Esophagus (tissue), 2 donors: Measurements from ENCODE around the gene CATSPERD. TPM values are rescaled to one million over a fixed set of nuclear protein-coding genes. Genes with fewer than 3 reads are reported as not detected.
"Not testable (repeated sequence)": the region's sequence is repeated elsewhere in the genome, so short reads cannot be mapped to it uniquely, and the experiment has no call there.

Experiments
- H3K27ac ChIP-seq, 2 donors: one replicate each; pipeline ENCODE4 v1.5.1; 2013; ENCODE audit warnings: low read depth in 2 of 2, mild to moderate bottlenecking in 2 of 2, inconsistent platforms in 1 of 2, low read length in 1 of 2, moderate library complexity in 1 of 2
- H3K27me3 ChIP-seq, 2 donors: one replicate each; pipeline ENCODE4 v1.6.1; 2013; ENCODE audit warnings: low read length in 2 of 2, control low read depth in 1 of 2, mild to moderate bottlenecking in 1 of 2; ENCODE audit not compliant: insufficient read depth in 2 of 2, control insufficient read depth in 1 of 2
- H3K36me3 ChIP-seq, 2 donors: one replicate each; pipeline ENCODE4 v1.6.1; 2013; ENCODE audit warnings: low read length in 1 of 2; ENCODE audit not compliant: control insufficient read depth in 2 of 2, insufficient read depth in 2 of 2
- H3K4me1 ChIP-seq, 2 donors: one replicate each; pipeline ENCODE4 v1.6.1; 2013; ENCODE audit warnings: low read length in 1 of 2; ENCODE audit not compliant: control insufficient read depth in 2 of 2, insufficient read depth in 2 of 2
- H3K4me3 ChIP-seq, 2 donors: one replicate each; pipeline ENCODE4 v1.5.1; 2013; ENCODE audit warnings: low read length in 2 of 2, mild to moderate bottlenecking in 2 of 2, low read depth in 1 of 2, moderate library complexity in 1 of 2
- H3K9me3 ChIP-seq, 2 donors: one replicate each; pipeline ENCODE4 v1.6.1; 2013; ENCODE audit warnings: mild to moderate bottlenecking in 2 of 2, low read depth in 1 of 2, low read length in 1 of 2, moderate library complexity in 1 of 2; ENCODE audit not compliant: control insufficient read depth in 2 of 2, insufficient read depth in 1 of 2
- WGBS, 2 donors: extraction: QIAGEN DNeasy Blood & Tissue Kit; methylation state at CpG; one replicate each; pipeline ENCODE4 v1.1.7; 2013; 5-methylcytosine and 5-hydroxymethylcytosine counted together
- polyA plus RNA-seq, 2 donors: library from polyadenylated mRNA; stranded (reverse); fragments of 200-250 nt; gene quantifications; one replicate each; pipeline ENCODE4 v1.2.3, GENCODE V29; 2013
- donor health status: healthy with polysubstance abuse.
- donor health status: Bipolar disorder and iron deficiency.

The CATSPERD gene
- polyA plus RNA-seq, 2 donors = not detected

- no peak overlapping the region for H3K4me3 ChIP-seq
- no peaks in the 10 kb centered on the region for H3K4me1 ChIP-seq
- 82 to 90% methylated on average over 25 of the region's 25 CpGs for WGBS, 2 donors
- H3K36me3 ChIP-seq = peaks cover 23 to 41% of the 10 kb centered on the region in 2 donors
- H3K27ac ChIP-seq = no peak overlapping the region
- H3K27me3 ChIP-seq = no peaks in the 10 kb centered on the region
- no peaks in the 10 kb centered on the region for H3K9me3 ChIP-seq
These were observed 8.7 kb upstream of the CATSPERD start for GRCh38 chr19:5711713-5712161.

- peaks cover 19 to 27% of the 10 kb centered on the region in 2 donors for H3K36me3 ChIP-seq
- H3K9me3 ChIP-seq = no peaks in the 10 kb centered on the region
- H3K27ac ChIP-seq = no peak overlapping the region
- WGBS, 2 donors = 94% methylated on average over 9 of the region's 9 CpGs
- H3K27me3 ChIP-seq = no peaks in the 10 kb centered on the region
- H3K4me1 ChIP-seq = peaks cover 0 to 2% of the 10 kb centered on the region in 2 donors
- H3K4me3 ChIP-seq = no peak overlapping the region
These were observed 7.2 kb upstream of the CATSPERD start for GRCh38 chr19:5713228-5713627.

- H3K4me1 ChIP-seq = peaks cover 2 to 4% of the 10 kb centered on the region in 2 donors
- H3K36me3 ChIP-seq = peaks cover 19 to 23% of the 10 kb centered on the region in 2 donors
- H3K27me3 ChIP-seq = no peaks in the 10 kb centered on the region
- H3K27ac ChIP-seq = no peak overlapping the region
- no peak overlapping the region for H3K4me3 ChIP-seq
- 75 to 87% methylated on average over 10 of the region's 10 CpGs for WGBS, 2 donors
- no peaks in the 10 kb centered on the region for H3K9me3 ChIP-seq
These were observed 5.6 kb upstream of the CATSPERD start for GRCh38 chr19:5714816-5715215.

- H3K4me3 ChIP-seq = no peak overlapping the region
- H3K4me1 ChIP-seq = peaks cover 2 to 4% of the 10 kb centered on the region in 2 donors
- no peaks in the 10 kb centered on the region for H3K27me3 ChIP-seq
- H3K9me3 ChIP-seq = no peaks in the 10 kb centered on the region
- H3K27ac ChIP-seq = no peak overlapping the region
- peaks cover 8 to 10% of the 10 kb centered on the region in 2 donors for H3K36me3 ChIP-seq
- WGBS, 2 donors = 80% methylated on average over 8 of the region's 8 CpGs
These were observed 3.1 kb upstream of the CATSPERD start for GRCh38 chr19:5717215-5717935.

GRCh38 chr19:5718037-5718578 lies 2.3 kb upstream of the CATSPERD start:
- peaks cover 2 to 4% of the 10 kb centered on the region in 2 donors for H3K4me1 ChIP-seq
- H3K27ac ChIP-seq = no peak overlapping the region
- no peaks in the 10 kb centered on the region for H3K9me3 ChIP-seq
- 57 to 62% methylated on average over 14 of the region's 14 CpGs for WGBS, 2 donors
- H3K36me3 ChIP-seq = peaks cover 3 to 7% of the 10 kb centered on the region in 2 donors
- H3K4me3 ChIP-seq = no peak overlapping the region
- H3K27me3 ChIP-seq = no peaks in the 10 kb centered on the region

- 22 to 24% methylated on average over 11 of the region's 11 CpGs for WGBS, 2 donors
- H3K9me3 ChIP-seq = no peaks in the 10 kb centered on the region
- H3K36me3 ChIP-seq = peaks cover under 1 to 4% of the 10 kb centered on the region in 2 donors
- H3K4me3 ChIP-seq = peak overlapping the region; percentile 83 to 87
- H3K4me1 ChIP-seq = peaks cover 2 to 4% of the 10 kb centered on the region in 2 donors
- H3K27ac ChIP-seq = peak overlapping the region; percentile 92 to 93
- H3K27me3 ChIP-seq = no peaks in the 10 kb centered on the region
These were observed 1.7 kb upstream of the CATSPERD start for GRCh38 chr19:5718579-5719273.

GRCh38 chr19:5719274-5719960 lies 1.0 kb upstream of the CATSPERD start:
- peaks cover 2 to 4% of the 10 kb centered on the region in 2 donors for H3K4me1 ChIP-seq
- 0 to 1% methylated on average over 50 to 58 of the region's 58 CpGs for WGBS, 2 donors
- no peaks in the 10 kb centered on the region for H3K36me3 ChIP-seq
- no peaks in the 10 kb centered on the region for H3K9me3 ChIP-seq
- H3K4me3 ChIP-seq = peak overlapping the region; percentile 83 to 87
- peak overlapping the region; percentile 92 to 93 for H3K27ac ChIP-seq
- no peaks in the 10 kb centered on the region for H3K27me3 ChIP-seq

GRCh38 chr19:5727453-5728050 lies 7.1 kb downstream of the CATSPERD start:
- Histone ChIP-seq H3K27ac (no peak overlapping the region), H3K4me3 (no peak overlapping the region), H3K36me3 (no peaks in the 10 kb centered on the region), H3K9me3 (no peaks in the 10 kb centered on the region), H3K4me1 (no peaks in the 10 kb centered on the region), H3K27me3 (no peaks in the 10 kb centered on the region)
- WGBS, 2 donors = 95 to 96% methylated on average over 4 of the region's 4 CpGs

- H3K36me3 ChIP-seq, H3K27me3 ChIP-seq, H3K4me3 ChIP-seq, H3K4me1 ChIP-seq, H3K9me3 ChIP-seq, H3K27ac ChIP-seq: not testable (repeated sequence)
- WGBS, 2 donors = 81 to 84% methylated on average over 2 of the region's 2 CpGs
These were observed 12.7 kb downstream of the CATSPERD start for GRCh38 chr19:5733172-5733571.
